GM18526 (cell line): Measurements from ENCODE around the gene SCN2B.

ENCODE experiments used
- POLR2A ChIP-seq: IDR thresholded peaks from 3 replicates; pipeline ENCODE4 v1.6.1; 2011; ENCODE audit not compliant: insufficient read length; ENCODE audit errors: extremely low read depth

SCN2B gene

GRCh38 chr11:118194835-118195627 is 18.6 kb upstream of the SCN2B start:
- TF ChIP-seq POLR2A = no peak

- TF ChIP-seq POLR2A = no peak
Observed at GRCh38 chr11:118193910-118194566, 17.6 kb upstream of the SCN2B start.

- no peak for TF ChIP-seq POLR2A
Observed at GRCh38 chr11:118186346-118187107, 10.1 kb upstream of the SCN2B start.

- TF ChIP-seq POLR2A = no peak
Observed at GRCh38 chr11:118184784-118185579, 8.5 kb upstream of the SCN2B start.

GRCh38 chr11:118180300-118180703 is 3.9 kb upstream of the SCN2B start:
- no peak for TF ChIP-seq POLR2A

GRCh38 chr11:118176778-118177134 is 317 bp upstream of the SCN2B start:
- TF ChIP-seq POLR2A = no peak

- TF ChIP-seq POLR2A = no peak
Observed at GRCh38 chr11:118175031-118175992, 1.1 kb downstream of the SCN2B start.

- no peak for TF ChIP-seq POLR2A
Observed at GRCh38 chr11:118174006-118174567, 2.4 kb downstream of the SCN2B start.

- no peak for TF ChIP-seq POLR2A
Observed at GRCh38 chr11:118172356-118172755, 4.1 kb downstream of the SCN2B start.

- no peak for TF ChIP-seq POLR2A
Observed at GRCh38 chr11:118171269-118172062, 5.0 kb downstream of the SCN2B start.

GRCh38 chr11:118170882-118171268 is 5.6 kb downstream of the SCN2B start:
- TF ChIP-seq POLR2A = no peak

- TF ChIP-seq POLR2A = no peak
Observed at GRCh38 chr11:118170231-118170630, 6.2 kb downstream of the SCN2B start.
